HL-60 (cell line): ENCODE results near the gene EGFL8.

Experiments
- DNase-seq, 2 experiments: peaks; one replicate each; pipeline ENCODE4 v3.0.0-alpha.2; 2010 to 2020; ENCODE audit warnings: low read depth in 1 of 2, low spot score in 1 of 2
- H3K27ac ChIP-seq: fragments of 250-450 bp; sonication (Bioruptor Pico); replicated peaks from 2 replicates; pipeline ENCODE4 v1.5.1; 2020; ENCODE audit warnings: mild to moderate bottlenecking, moderate library complexity
- H3K27me3 ChIP-seq: fragments of 250-450 bp; sonication (Bioruptor Pico); 2 replicates; pipeline ENCODE4 v1.5.1; 2021; ENCODE audit warnings: mild to moderate bottlenecking, moderate library complexity; ENCODE audit not compliant: insufficient read depth, poor library complexity, severe bottlenecking
- H3K4me3 ChIP-seq: replicated peaks from 2 replicates; pipeline ENCODE4 v1.5.1; 2011; ENCODE audit warnings: mild to moderate bottlenecking, control low read depth, low read length; ENCODE audit not compliant: insufficient read depth
- CTCF ChIP-seq: IDR thresholded peaks from one replicate; pipeline ENCODE4 v1.5.1; 2011; ENCODE audit warnings: low read length, control low read depth, inconsistent platforms; ENCODE audit not compliant: insufficient read depth
- GABPA ChIP-seq: IDR thresholded peaks from 2 replicates; pipeline ENCODE4 v1.6.1; 2012; ENCODE audit warnings: low read depth
- POLR2AphosphoS5 ChIP-seq: IDR thresholded peaks from 2 replicates; pipeline ENCODE4 v1.6.1; 2012; ENCODE audit warnings: low read depth
- REST ChIP-seq: IDR thresholded peaks from 2 replicates; pipeline ENCODE4 v1.6.1; 2012; ENCODE audit warnings: low read depth; ENCODE audit not compliant: insufficient replicate concordance
- SPI1 ChIP-seq: IDR thresholded peaks from 2 replicates; pipeline ENCODE4 v1.6.1; 2012; ENCODE audit warnings: low read depth, mild to moderate bottlenecking, borderline replicate concordance

EGFL8 gene

GRCh38 chr6:32175322-32175710 is 10.9 kb downstream of the EGFL8 start:
- peak overlapping the region; percentile 71 for H3K27ac ChIP-seq
- DNase-seq, result no peak

GRCh38 chr6:32175711-32176475 is 11.5 kb downstream of the EGFL8 start, which contains the start of gene AGPAT1:
AGPAT1 (minus strand) TSS chr6:32176084; CDS start chr6:32171496, 4,588 bp downstream.
- TF ChIP-seq CTCF, result no peak
- TF ChIP-seq POLR2AphosphoS5, result peak; percentile 50; the same call in 1 of the 2 replicates
- TF ChIP-seq SPI1, result peak; percentile 42; the same call in 1 of the 2 replicates
- peak; percentile 89 for TF ChIP-seq GABPA
- TF ChIP-seq REST, result no peak
- DNase-seq, result peak in 1 of 2 experiments; percentile 98
- Histone ChIP-seq H3K4me3 (peak within 1 kb of the TSS; percentile 92), H3K27ac (peak within 1 kb of the TSS; percentile 86), H3K27me3 (no peaks in the 10 kb centered on the region)

More at GRCh38 chr6:32175322-32175710, 10.9 kb downstream of the EGFL8 start:
- Histone ChIP-seq H3K27me3 (no peaks in the 10 kb centered on the region), H3K4me3 (peak overlapping the region; percentile 92)
- TF ChIP-seq GABPA (no peak), POLR2AphosphoS5 (no peak)

GRCh38 chr6:32176476-32177182 is 12.2 kb downstream of the EGFL8 start:
- DNase-seq, result no peak
- TF ChIP-seq REST (no peak), GABPA (no peak), CTCF (no peak), SPI1 (no peak), POLR2AphosphoS5 (no peak)
- H3K27me3 ChIP-seq, result no peaks in the 10 kb centered on the region

GRCh38 chr6:32177183-32177787 is 12.9 kb downstream of the EGFL8 start:
- H3K27ac ChIP-seq, result peak overlapping the region; percentile 86
- peak overlapping the region; percentile 42 for H3K4me3 ChIP-seq
- no peak for DNase-seq
- no peaks in the 10 kb centered on the region for H3K27me3 ChIP-seq
- no peak for TF ChIP-seq GABPA
- TF ChIP-seq POLR2AphosphoS5, result no peak; the same call in 1 of the 2 replicates
- TF ChIP-seq SPI1, result no peak
- no peak for TF ChIP-seq REST
- no peak for TF ChIP-seq CTCF

More at GRCh38 chr6:32176476-32177182, 12.2 kb downstream of the EGFL8 start:
- H3K27ac ChIP-seq, result peak overlapping the region; percentile 86
- H3K4me3 ChIP-seq, result peak overlapping the region; percentile 92
